ENCODE measurements around the gene ABLIM2. TPM values are rescaled to one million over a fixed set of nuclear protein-coding genes. Genes with fewer than 3 reads are reported as not detected.

Gene ABLIM2
- total and polyA plus RNA-seq, 7 experiments from 2014 or later: 0.22 to 5.8 (median 3.1) TPM

DNA sequence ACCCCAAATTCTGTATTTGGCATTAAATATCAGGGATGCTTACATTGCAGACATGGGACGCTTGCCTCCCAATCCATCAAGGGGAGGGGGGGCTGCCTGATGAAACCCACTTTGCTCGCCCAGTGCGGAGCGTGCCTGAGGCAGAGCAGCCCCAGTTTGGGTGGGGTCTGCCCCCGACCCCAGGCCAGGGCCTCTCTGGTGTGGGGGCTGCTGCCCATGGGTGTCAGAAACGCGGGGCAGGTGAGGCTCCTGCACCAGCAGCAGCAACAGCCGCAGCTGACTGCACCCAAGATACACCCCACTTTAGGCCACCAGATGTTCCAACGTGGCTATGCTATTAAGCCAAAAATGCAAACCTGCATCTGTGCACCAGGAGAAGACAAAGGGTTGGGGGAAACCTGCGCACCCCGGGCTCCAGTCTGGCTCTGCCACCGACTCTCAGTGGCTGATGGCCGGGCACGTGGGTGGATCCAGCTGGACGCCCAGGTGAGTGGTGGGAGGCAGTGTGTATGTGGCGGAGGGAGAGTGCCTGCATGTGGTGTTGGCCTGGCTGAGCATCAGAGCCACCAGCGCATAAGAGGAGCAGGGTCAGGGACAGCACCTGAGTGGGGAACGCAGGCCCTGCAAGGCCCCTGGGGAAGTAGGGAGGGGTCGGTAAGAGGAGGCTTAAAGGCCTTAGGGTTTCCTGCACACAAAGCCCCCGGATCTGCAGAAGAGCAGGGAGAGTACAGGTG is 86.2 kb downstream of the ABLIM2 start:
- no peak for ATAC-seq
- intact Hi-C loops (cut with micrococcal nuclease): no loop called here
- H3K27ac Mint-ChIP-seq: no peak overlapping the region
- no peak for DNase-seq
- H3K27me3 Mint-ChIP-seq: peaks cover 0 to 14% (median 5%) of the 10 kb centered on the region in 5 donors
- H3K4me1 Mint-ChIP-seq: no peaks in the 10 kb centered on the region
- Histone ChIP-seq H3K27me3 (ENCODE audit: control insufficient read depth in 2 of 2, insufficient read depth in 2 of 2, low read length in 2 of 2) (no peaks in the 10 kb centered on the region), H3K9me3 (ENCODE audit: control insufficient read depth in 2 of 3, low read length in 3 of 3) (no peaks in the 10 kb centered on the region), H3K4me1 (ENCODE audit: control insufficient read depth in 2 of 2, insufficient read depth in 2 of 2, low read length in 2 of 2) (no peaks in the 10 kb centered on the region), H3K4me3 (ENCODE audit: low read length) (no peak overlapping the region), H3K36me3 (ENCODE audit: control insufficient read depth in 2 of 3, insufficient read depth in 3 of 3, low read length in 3 of 3) (no peaks in the 10 kb centered on the region), H3K27ac (ENCODE audit: low read depth, low read length) (no peak overlapping the region)
- CTCF ChIA-PET: no interaction called here
- POLR2A ChIA-PET: no interaction called here
- peaks cover 0 to 3% (median 0%) of the 10 kb centered on the region in 5 donors for H3K36me3 Mint-ChIP-seq
- no peaks in the 10 kb centered on the region for H3K9me3 Mint-ChIP-seq
- H3K4me3 Mint-ChIP-seq: no peak overlapping the region

- DNase-seq: no peak
Observed at GRCh38 chr4:8071766-8072165, 86.8 kb downstream of the ABLIM2 start.

DNA sequence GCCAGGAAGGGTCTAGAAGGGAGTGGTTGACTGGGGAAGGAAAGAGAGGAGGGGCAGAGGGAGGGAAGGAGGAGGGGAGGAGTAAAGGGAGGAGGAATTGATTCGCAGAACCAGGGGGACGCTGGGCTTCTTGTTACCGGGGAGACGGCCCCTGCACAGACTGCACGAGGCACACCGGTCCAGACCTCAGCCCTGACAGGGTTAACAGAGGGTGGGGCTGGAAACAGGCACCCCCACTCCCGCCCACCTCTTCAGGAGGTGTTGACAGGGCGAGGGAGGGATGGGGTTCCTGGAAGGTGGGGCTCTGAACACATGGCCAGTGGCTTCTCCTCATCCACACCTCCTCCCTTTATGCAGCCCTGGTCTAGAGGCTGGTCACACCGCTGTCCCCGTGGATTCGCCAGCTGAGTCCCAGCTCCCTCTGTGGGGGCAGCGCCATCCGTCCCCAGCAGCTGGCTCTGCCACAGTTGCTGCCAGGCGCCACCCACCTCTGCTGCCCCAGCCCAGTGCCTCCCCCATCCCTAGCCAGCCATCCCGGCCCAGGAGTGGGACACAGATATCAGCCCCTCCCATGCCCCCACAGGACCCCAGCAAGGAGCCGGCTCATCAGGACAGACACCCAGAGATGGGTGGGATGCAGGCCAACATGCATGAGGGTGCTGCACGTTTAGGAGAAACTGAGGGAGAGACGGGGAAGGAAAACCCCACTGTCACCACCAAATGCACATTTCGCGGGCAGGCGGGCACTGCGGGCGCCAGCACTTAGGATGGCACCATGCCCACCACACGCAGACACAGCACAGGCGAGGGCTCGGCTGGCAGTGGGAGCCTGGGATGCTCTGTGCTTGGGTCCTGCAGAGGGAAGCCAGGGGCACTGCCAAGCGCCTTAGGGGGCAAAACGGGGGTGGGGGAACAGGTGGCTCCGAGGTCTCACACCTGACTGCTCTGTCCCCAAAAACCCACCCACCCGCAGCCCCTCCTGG is 87.6 kb downstream of the ABLIM2 start:
- Mint-ChIP-seq H3K27me3 (peaks cover 0 to 14% (median 5%) of the 10 kb centered on the region in 5 donors), H3K27ac (no peak overlapping the region), H3K4me1 (no peaks in the 10 kb centered on the region), H3K36me3 (peaks cover 0 to 12% (median 3%) of the 10 kb centered on the region in 5 donors), H3K9me3 (peaks cover 0 to 8% (median 0%) of the 10 kb centered on the region in 11 donors), H3K4me3 (no peak overlapping the region)
- POLR2A ChIA-PET: no interaction called here
- ATAC-seq (no peak), DNase-seq (no peak)
- Histone ChIP-seq H3K27me3 (ENCODE audit: control insufficient read depth in 2 of 2, insufficient read depth in 2 of 2, low read length in 2 of 2) (no peaks in the 10 kb centered on the region), H3K4me1 (ENCODE audit: control insufficient read depth in 2 of 2, insufficient read depth in 2 of 2, low read length in 2 of 2) (no peaks in the 10 kb centered on the region), H3K27ac (ENCODE audit: low read depth, low read length) (no peak overlapping the region), H3K9me3 (ENCODE audit: control insufficient read depth in 2 of 3, low read length in 3 of 3) (no peaks in the 10 kb centered on the region), H3K36me3 (ENCODE audit: control insufficient read depth in 2 of 3, insufficient read depth in 3 of 3, low read length in 3 of 3) (no peaks in the 10 kb centered on the region), H3K4me3 (ENCODE audit: low read length) (no peak overlapping the region)
- CTCF ChIA-PET: no interaction called here
- intact Hi-C loops (cut with micrococcal nuclease): no loop called here

More at GRCh38 chr4:8071766-8072165, 86.8 kb downstream of the ABLIM2 start:
- ATAC-seq: no peak
- no peaks in the 10 kb centered on the region for H3K36me3 ChIP-seq (ENCODE audit: control insufficient read depth in 2 of 3, insufficient read depth in 3 of 3, low read length in 3 of 3)
- peaks cover 0 to 7% (median 0%) of the 10 kb centered on the region in 5 donors for H3K36me3 Mint-ChIP-seq
- H3K4me1 Mint-ChIP-seq: no peaks in the 10 kb centered on the region
- intact Hi-C loops (cut with micrococcal nuclease): no loop called here
- peaks cover 0 to 3% (median 0%) of the 10 kb centered on the region in 11 donors for H3K9me3 Mint-ChIP-seq
- H3K27me3 ChIP-seq (ENCODE audit: control insufficient read depth in 2 of 2, insufficient read depth in 2 of 2, low read length in 2 of 2): no peaks in the 10 kb centered on the region
- H3K4me3 Mint-ChIP-seq: no peak overlapping the region
- ChIA-PET CTCF (no interaction called here), POLR2A (no interaction called here)
- H3K4me3 ChIP-seq (ENCODE audit: low read length): no peak overlapping the region
- no peaks in the 10 kb centered on the region for H3K9me3 ChIP-seq (ENCODE audit: control insufficient read depth in 2 of 3, low read length in 3 of 3)
- H3K27ac Mint-ChIP-seq: no peak overlapping the region
- no peaks in the 10 kb centered on the region for H3K4me1 ChIP-seq (ENCODE audit: control insufficient read depth in 2 of 2, insufficient read depth in 2 of 2, low read length in 2 of 2)
- H3K27ac ChIP-seq (ENCODE audit: low read depth, low read length): no peak overlapping the region
- H3K27me3 Mint-ChIP-seq: peaks cover 0 to 14% (median 5%) of the 10 kb centered on the region in 5 donors

GRCh38 chr4:8069102-8069752 is 89.4 kb downstream of the ABLIM2 start:
- Histone ChIP-seq H3K27ac (ENCODE audit: low read depth, low read length) (no peak overlapping the region), H3K4me1 (ENCODE audit: control insufficient read depth in 2 of 2, insufficient read depth in 2 of 2, low read length in 2 of 2) (no peaks in the 10 kb centered on the region), H3K27me3 (ENCODE audit: control insufficient read depth in 2 of 2, insufficient read depth in 2 of 2, low read length in 2 of 2) (no peaks in the 10 kb centered on the region), H3K36me3 (ENCODE audit: control insufficient read depth in 2 of 3, insufficient read depth in 3 of 3, low read length in 3 of 3) (no peaks in the 10 kb centered on the region), H3K4me3 (ENCODE audit: low read length) (no peak overlapping the region), H3K9me3 (ENCODE audit: control insufficient read depth in 2 of 3, low read length in 3 of 3) (peaks cover 0 to 12% (median 0%) of the 10 kb centered on the region in 3 experiments)
- ATAC-seq (no peak), DNase-seq (no peak)
- Mint-ChIP-seq H3K4me3 (no peak overlapping the region), H3K9me3 (peaks cover 3 to 23% (median 6%) of the 10 kb centered on the region in 11 donors), H3K27me3 (peaks cover 0 to 14% (median 5%) of the 10 kb centered on the region in 5 donors), H3K36me3 (peaks cover 0 to 15% (median 10%) of the 10 kb centered on the region in 5 donors), H3K27ac (no peak overlapping the region), H3K4me1 (no peaks in the 10 kb centered on the region)
- ChIA-PET CTCF (no interaction called here), POLR2A (no interaction called here)
- intact Hi-C loops (cut with micrococcal nuclease): no loop called here

DNA sequence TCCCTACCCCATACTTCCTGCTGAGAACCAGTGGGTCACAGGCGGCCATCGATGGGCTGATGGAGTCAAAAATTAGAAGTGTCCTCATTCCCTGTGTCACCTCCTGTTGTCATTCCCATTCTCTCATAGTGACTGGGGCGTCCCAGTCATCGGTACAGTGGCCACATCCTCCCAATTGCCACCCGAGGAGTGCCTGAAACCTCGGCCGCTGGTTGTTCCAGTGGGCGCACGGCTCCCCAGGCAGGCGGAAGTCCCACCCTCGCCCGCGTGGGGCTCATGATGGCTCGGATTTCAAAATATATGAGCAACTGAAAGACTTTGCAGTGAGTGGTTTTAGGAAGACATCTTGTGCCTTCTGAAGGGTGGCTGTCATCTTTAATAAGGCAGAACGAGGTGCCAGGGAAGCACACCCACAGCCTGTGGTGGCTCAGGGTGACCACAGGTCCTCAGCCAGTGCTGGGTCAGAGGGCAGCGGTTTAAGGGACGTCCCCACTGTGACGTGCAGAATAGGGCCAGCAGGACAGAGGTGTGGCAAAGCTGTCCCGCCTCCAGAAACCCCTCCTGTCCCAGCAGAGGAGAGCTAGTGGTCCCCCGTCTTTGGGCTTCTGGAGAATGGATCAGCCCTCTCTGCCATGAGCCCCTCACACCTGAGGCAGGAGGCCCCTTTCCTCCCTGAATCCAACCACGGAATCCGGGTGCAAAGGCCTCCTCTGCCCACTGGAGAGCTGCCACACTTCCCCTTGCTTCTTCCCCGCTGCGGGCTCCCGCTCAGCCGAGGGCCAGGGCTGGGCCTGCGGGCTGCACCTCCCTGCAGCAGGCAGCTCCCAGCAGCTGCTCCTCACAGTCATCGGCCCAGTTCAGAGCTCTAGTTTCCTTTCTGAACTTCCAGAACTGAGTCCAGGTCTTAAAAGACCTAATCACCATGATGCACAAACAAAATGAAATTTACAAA is 90.4 kb downstream of the ABLIM2 start:
- Histone ChIP-seq H3K27ac (ENCODE audit: low read depth, low read length) (no peak overlapping the region), H3K4me3 (ENCODE audit: low read length) (no peak overlapping the region), H3K9me3 (ENCODE audit: control insufficient read depth in 2 of 3, low read length in 3 of 3) (peaks cover 0 to 22% (median 3%) of the 10 kb centered on the region in 3 experiments), H3K4me1 (ENCODE audit: control insufficient read depth in 2 of 2, insufficient read depth in 2 of 2, low read length in 2 of 2) (no peaks in the 10 kb centered on the region), H3K36me3 (ENCODE audit: control insufficient read depth in 2 of 3, insufficient read depth in 3 of 3, low read length in 3 of 3) (no peaks in the 10 kb centered on the region), H3K27me3 (ENCODE audit: control insufficient read depth in 2 of 2, insufficient read depth in 2 of 2, low read length in 2 of 2) (no peaks in the 10 kb centered on the region)
- H3K9me3 Mint-ChIP-seq: peaks cover 5 to 33% (median 13%) of the 10 kb centered on the region in 11 donors
- H3K36me3 Mint-ChIP-seq: peaks cover 0 to 18% (median 15%) of the 10 kb centered on the region in 5 donors
- no peak for DNase-seq
- no peak overlapping the region for H3K4me3 Mint-ChIP-seq
- H3K27ac Mint-ChIP-seq: no peak overlapping the region
- no peaks in the 10 kb centered on the region for H3K4me1 Mint-ChIP-seq
- H3K27me3 Mint-ChIP-seq: peaks cover 0 to 14% (median 5%) of the 10 kb centered on the region in 5 donors
- CTCF ChIA-PET: no interaction called here
- POLR2A ChIA-PET: no interaction called here
- ATAC-seq: no peak
- intact Hi-C loops (cut with micrococcal nuclease): no loop called here
